Measurements from ENCODE around the gene HMBS.
A peak's percentile ranks its signal among the peaks of the same experiment; 100 is the strongest.

HMBS gene

DNA sequence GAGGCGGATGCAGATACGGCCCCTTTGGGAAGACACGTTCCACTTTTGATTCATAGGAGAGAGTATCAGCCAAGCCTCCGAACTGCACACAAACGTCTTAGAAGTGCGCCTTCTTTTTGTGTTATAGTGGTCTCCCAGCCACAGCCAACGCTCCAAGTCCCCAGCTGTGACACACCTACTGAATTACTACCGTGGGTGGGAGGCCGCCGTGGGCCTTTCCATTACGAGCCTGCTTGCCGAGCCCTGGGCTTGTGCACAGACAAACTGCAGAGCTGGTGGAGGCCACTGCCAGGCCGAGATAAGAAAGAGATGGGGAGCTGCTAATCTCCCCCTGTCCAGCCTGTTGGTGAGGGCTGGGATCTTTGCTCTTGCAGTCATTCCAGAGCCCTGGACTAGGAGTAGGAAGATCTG is 761 bp downstream of the HMBS start:
- DNase-seq (ENCODE audit: low read depth in 1 of 2, low spot score in 1 of 2) = no peak
- TF ChIP-seq, protein P1, sequence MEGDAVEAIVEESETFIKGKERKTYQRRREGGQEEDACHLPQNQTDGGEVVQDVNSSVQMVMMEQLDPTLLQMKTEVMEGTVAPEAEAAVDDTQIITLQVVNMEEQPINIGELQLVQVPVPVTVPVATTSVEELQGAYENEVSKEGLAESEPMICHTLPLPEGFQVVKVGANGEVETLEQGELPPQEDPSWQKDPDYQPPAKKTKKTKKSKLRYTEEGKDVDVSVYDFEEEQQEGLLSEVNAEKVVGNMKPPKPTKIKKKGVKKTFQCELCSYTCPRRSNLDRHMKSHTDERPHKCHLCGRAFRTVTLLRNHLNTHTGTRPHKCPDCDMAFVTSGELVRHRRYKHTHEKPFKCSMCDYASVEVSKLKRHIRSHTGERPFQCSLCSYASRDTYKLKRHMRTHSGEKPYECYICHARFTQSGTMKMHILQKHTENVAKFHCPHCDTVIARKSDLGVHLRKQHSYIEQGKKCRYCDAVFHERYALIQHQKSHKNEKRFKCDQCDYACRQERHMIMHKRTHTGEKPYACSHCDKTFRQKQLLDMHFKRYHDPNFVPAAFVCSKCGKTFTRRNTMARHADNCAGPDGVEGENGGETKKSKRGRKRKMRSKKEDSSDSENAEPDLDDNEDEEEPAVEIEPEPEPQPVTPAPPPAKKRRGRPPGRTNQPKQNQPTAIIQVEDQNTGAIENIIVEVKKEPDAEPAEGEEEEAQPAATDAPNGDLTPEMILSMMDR (IDR thresholded peaks at IDR 0.05; ENCODE audit: insufficient read depth, low read length) = no peak
- no peak for TF ChIP-seq SPI1 (IDR thresholded peaks at IDR 0.05; ENCODE audit: borderline replicate concordance, low read depth)
- TF ChIP-seq POLR2AphosphoS5 (IDR thresholded peaks at IDR 0.05; ENCODE audit: low read depth) = no peak
- TF ChIP-seq, protein P2, sequence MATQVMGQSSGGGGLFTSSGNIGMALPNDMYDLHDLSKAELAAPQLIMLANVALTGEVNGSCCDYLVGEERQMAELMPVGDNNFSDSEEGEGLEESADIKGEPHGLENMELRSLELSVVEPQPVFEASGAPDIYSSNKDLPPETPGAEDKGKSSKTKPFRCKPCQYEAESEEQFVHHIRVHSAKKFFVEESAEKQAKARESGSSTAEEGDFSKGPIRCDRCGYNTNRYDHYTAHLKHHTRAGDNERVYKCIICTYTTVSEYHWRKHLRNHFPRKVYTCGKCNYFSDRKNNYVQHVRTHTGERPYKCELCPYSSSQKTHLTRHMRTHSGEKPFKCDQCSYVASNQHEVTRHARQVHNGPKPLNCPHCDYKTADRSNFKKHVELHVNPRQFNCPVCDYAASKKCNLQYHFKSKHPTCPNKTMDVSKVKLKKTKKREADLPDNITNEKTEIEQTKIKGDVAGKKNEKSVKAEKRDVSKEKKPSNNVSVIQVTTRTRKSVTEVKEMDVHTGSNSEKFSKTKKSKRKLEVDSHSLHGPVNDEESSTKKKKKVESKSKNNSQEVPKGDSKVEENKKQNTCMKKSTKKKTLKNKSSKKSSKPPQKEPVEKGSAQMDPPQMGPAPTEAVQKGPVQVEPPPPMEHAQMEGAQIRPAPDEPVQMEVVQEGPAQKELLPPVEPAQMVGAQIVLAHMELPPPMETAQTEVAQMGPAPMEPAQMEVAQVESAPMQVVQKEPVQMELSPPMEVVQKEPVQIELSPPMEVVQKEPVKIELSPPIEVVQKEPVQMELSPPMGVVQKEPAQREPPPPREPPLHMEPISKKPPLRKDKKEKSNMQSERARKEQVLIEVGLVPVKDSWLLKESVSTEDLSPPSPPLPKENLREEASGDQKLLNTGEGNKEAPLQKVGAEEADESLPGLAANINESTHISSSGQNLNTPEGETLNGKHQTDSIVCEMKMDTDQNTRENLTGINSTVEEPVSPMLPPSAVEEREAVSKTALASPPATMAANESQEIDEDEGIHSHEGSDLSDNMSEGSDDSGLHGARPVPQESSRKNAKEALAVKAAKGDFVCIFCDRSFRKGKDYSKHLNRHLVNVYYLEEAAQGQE (IDR thresholded peaks at IDR 0.05; ENCODE audit: insufficient replicate concordance, low read depth) = no peak
- TF ChIP-seq GABPA (IDR thresholded peaks at IDR 0.05; ENCODE audit: low read depth) = no peak
- no peaks in the 10 kb centered on the region for H3K27me3 ChIP-seq (ENCODE audit: insufficient read depth, poor library complexity, severe bottlenecking)
- H3K4me3 ChIP-seq (replicated peaks; ENCODE audit: insufficient read depth, low read length) = peak overlapping the region; percentile 61
- peak overlapping the region; percentile 99 for H3K27ac ChIP-seq (replicated peaks)

- TF ChIP-seq, protein P1 (IDR thresholded peaks at IDR 0.05; ENCODE audit: insufficient read depth, low read length) = no peak
- TF ChIP-seq POLR2AphosphoS5 (IDR thresholded peaks at IDR 0.05; ENCODE audit: low read depth) (no peak), SPI1 (IDR thresholded peaks at IDR 0.05; ENCODE audit: borderline replicate concordance, low read depth) (no peak), GABPA (IDR thresholded peaks at IDR 0.05; ENCODE audit: low read depth) (no peak)
- TF ChIP-seq, protein P2 (IDR thresholded peaks at IDR 0.05; ENCODE audit: insufficient replicate concordance, low read depth) = no peak
- DNase-seq (ENCODE audit: low read depth in 1 of 2, low spot score in 1 of 2) = no peak
- Histone ChIP-seq H3K4me3 (replicated peaks; ENCODE audit: insufficient read depth, low read length) (no peak overlapping the region), H3K27me3 (ENCODE audit: insufficient read depth, poor library complexity, severe bottlenecking) (no peaks in the 10 kb centered on the region), H3K27ac (replicated peaks) (no peak overlapping the region)
Observed at GRCh38 chr11:119087123-119087522, 2.4 kb downstream of the HMBS start.

- no peak for TF ChIP-seq SPI1 (IDR thresholded peaks at IDR 0.05; ENCODE audit: borderline replicate concordance, low read depth)
- TF ChIP-seq, protein P1 (IDR thresholded peaks at IDR 0.05; ENCODE audit: insufficient read depth, low read length) = no peak
- TF ChIP-seq GABPA (IDR thresholded peaks at IDR 0.05; ENCODE audit: low read depth) = no peak
- TF ChIP-seq, protein P2 (IDR thresholded peaks at IDR 0.05; ENCODE audit: insufficient replicate concordance, low read depth) = no peak
- TF ChIP-seq POLR2AphosphoS5 (IDR thresholded peaks at IDR 0.05; ENCODE audit: low read depth) = peak; percentile 74; the same call in 1 of the 2 replicates
- DNase-seq (ENCODE audit: low read depth in 1 of 2, low spot score in 1 of 2) = peak in 1 of 2 experiments; percentile 56
- no peak overlapping the region for H3K27ac ChIP-seq (replicated peaks)
Observed at GRCh38 chr11:119087747-119088241, 3.1 kb downstream of the HMBS start.

More at GRCh38 chr11:119087747-119088241, 3.1 kb downstream of the HMBS start:
- Histone ChIP-seq H3K27me3 (ENCODE audit: insufficient read depth, poor library complexity, severe bottlenecking) (no peaks in the 10 kb centered on the region), H3K4me3 (replicated peaks; ENCODE audit: insufficient read depth, low read length) (no peak overlapping the region)

Measured in HL-60 (cell line).